HFF-Myc (cell line): ENCODE data around the gene RPLP1.

Experiments
- DNase-seq: peaks from one replicate; pipeline ENCODE4 v3.0.0-alpha.2; 2011; ENCODE audit warnings: low read depth; ENCODE audit errors: extremely low read depth
- H3K4me3 ChIP-seq: replicated peaks from 2 replicates; pipeline ENCODE4 v1.5.1; 2011; ENCODE audit warnings: low read depth, mild to moderate bottlenecking, control low read depth, low read length
- CTCF ChIP-seq: IDR thresholded peaks from 2 replicates; pipeline ENCODE4 v1.5.1; 2012; ENCODE audit warnings: mild to moderate bottlenecking, low read depth, low read length, control low read depth; ENCODE audit errors: missing control alignments

RPLP1 gene

GRCh38 chr15:69421498-69421897 lies 31.1 kb upstream of the RPLP1 start:
- TF ChIP-seq CTCF: no peak
- DNase-seq: no peak
- no peak overlapping the region for H3K4me3 ChIP-seq

GRCh38 chr15:69422336-69422895 lies 30.2 kb upstream of the RPLP1 start:
- DNase-seq: no peak
- H3K4me3 ChIP-seq: no peak overlapping the region
- TF ChIP-seq CTCF: no peak

- no peak overlapping the region for H3K4me3 ChIP-seq
- no peak for TF ChIP-seq CTCF
- DNase-seq: no peak
These were observed 28.6 kb upstream of the RPLP1 start for GRCh38 chr15:69424001-69424400.

- no peak for TF ChIP-seq CTCF
- H3K4me3 ChIP-seq: no peak overlapping the region
- no peak for DNase-seq
These were observed 27.7 kb upstream of the RPLP1 start for GRCh38 chr15:69424748-69425413.

- H3K4me3 ChIP-seq: no peak overlapping the region
- no peak for TF ChIP-seq CTCF
- no peak for DNase-seq
These were observed 18.8 kb upstream of the RPLP1 start for GRCh38 chr15:69433831-69434230.

- TF ChIP-seq CTCF: no peak
- no peak overlapping the region for H3K4me3 ChIP-seq
- DNase-seq: no peak
These were observed 18.4 kb upstream of the RPLP1 start for GRCh38 chr15:69434238-69434637.

- no peak for TF ChIP-seq CTCF
- H3K4me3 ChIP-seq: no peak overlapping the region
- DNase-seq: no peak
These were observed 17.9 kb upstream of the RPLP1 start for GRCh38 chr15:69434679-69435078.
